Panc1 (cell line): ENCODE data around the gene SEH1L. TPM values are rescaled to one million over a fixed set of nuclear protein-coding genes. Genes with fewer than 3 reads are reported as not detected.

Source experiments
- ATAC-seq: fragments of 200-7000 bp; cut with Tn5 transposase; 2 replicates; pipeline ENCODE4 v1.9.1; 2020; ENCODE audit warnings: mild to moderate bottlenecking, moderate library complexity
- BruUV-seq: library from RNA; stranded (reverse); fragments of 400-500 nt; replicated peaks from 2 replicates; lab custom pipeline; 2021; lab: Mats Ljungman, UMichigan
- CTCF ChIA-PET: fragments of 300-600 bp; sonication (Branson Sonifier 250); formaldehyde crosslinking; loops from one replicate; lab custom pipeline; 2022; ENCODE audit warnings: antibody characterized with exemption; lab: Charles Lee
- POLR2A ChIA-PET: fragments of 300-600 bp; sonication (Branson Sonifier 250); formaldehyde crosslinking; loops from one replicate; lab custom pipeline; 2022; ENCODE audit warnings: antibody characterized with exemption; lab: Charles Lee
- DNase-seq: peaks from one replicate; pipeline ENCODE4 v3.0.0-alpha.2; 2010; ENCODE audit warnings: low read depth, low spot score
- H3K27ac ChIP-seq: 2 replicates; pipeline ENCODE4 v1.5.1; 2011; ENCODE audit warnings: mild to moderate bottlenecking, low read length, inconsistent platforms
- H3K27me3 ChIP-seq: fragments of 200-500 bp; sonication (Bioruptor generic); 2 replicates; pipeline ENCODE4 v1.6.0; 2014; ENCODE audit warnings: low read length, inconsistent platforms; ENCODE audit not compliant: control insufficient read depth, insufficient read depth
- H3K36me3 ChIP-seq: fragments of 200-500 bp; sonication (Bioruptor generic); 2 replicates; pipeline ENCODE4 v1.5.1; 2014; ENCODE audit warnings: inconsistent platforms, mild to moderate bottlenecking, low read length, moderate library complexity; ENCODE audit not compliant: control insufficient read depth, insufficient read depth
- H3K4me1 ChIP-seq: 2 replicates; pipeline ENCODE4 v1.5.1; 2011; ENCODE audit warnings: inconsistent platforms, mild to moderate bottlenecking, low read length, moderate library complexity; ENCODE audit not compliant: control insufficient read depth, insufficient read depth
- H3K4me3 ChIP-seq, 2 experiments: 2 replicates each; pipeline ENCODE4 v1.5.1; 2011 to 2012; ENCODE audit warnings: low read depth in 2 of 2, low read length in 2 of 2, mild to moderate bottlenecking in 2 of 2, inconsistent platforms in 1 of 2, moderate library complexity in 1 of 2
- H3K9me3 ChIP-seq: fragments of 200-500 bp; sonication (Bioruptor generic); 2 replicates; pipeline ENCODE4 v1.5.1; 2014; ENCODE audit warnings: low read depth, mild to moderate bottlenecking, inconsistent platforms, low read length, moderate library complexity; ENCODE audit not compliant: control insufficient read depth, insufficient read depth
- POLR2AphosphoS5 ChIP-seq: IDR thresholded peaks from 2 replicates; pipeline ENCODE4 v1.6.1; 2012; ENCODE audit warnings: mild to moderate bottlenecking, low read depth, low read length, moderate library complexity
- SIN3A ChIP-seq: IDR thresholded peaks from 2 replicates; pipeline ENCODE4 v1.6.1; 2012; ENCODE audit warnings: low read depth, mild to moderate bottlenecking, low read length, moderate library complexity, borderline replicate concordance; ENCODE audit not compliant: insufficient read depth
- TCF7L2 ChIP-seq: IDR thresholded peaks from 2 replicates; pipeline ENCODE4 v1.6.1; 2011; ENCODE audit warnings: mild to moderate bottlenecking, low read depth, low read length, inconsistent platforms
- in situ Hi-C: cut with HindIII; loops from 2 replicates; pipeline ENCODE4 v1.10.0; 2016; ENCODE audit warnings: low sequenced_read_pairs, low pct_unique_long_range_greater_than_20kb
- intact Hi-C: fragments of 100-400 bp; cut with micrococcal nuclease; formaldehyde crosslinking; loops from one replicate; pipeline ENCODE4 v1.10.0; 2022; ENCODE audit not compliant: unreplicated experiment
- total RNA-seq: library from RNA; stranded (reverse); gene quantifications from one replicate; pipeline ENCODE4 v1.2.1, GENCODE V29; 2021; ENCODE audit not compliant: unreplicated experiment
- TF ChIP-seq, protein P1 (sequence below): fragments of 450-650 bp; IDR thresholded peaks from 2 replicates; pipeline ENCODE4 v1.5.1; 2017; ENCODE audit warnings: mild to moderate bottlenecking
- TF ChIP-seq, protein P2 (sequence below), 2 experiments: IDR thresholded peaks; 2 replicates each; pipeline ENCODE4 v1.6.1; 2011 to 2012; ENCODE audit warnings: low read depth in 2 of 2, control low read depth in 1 of 2, low read length in 1 of 2, mild to moderate bottlenecking in 1 of 2, moderate library complexity in 1 of 2; ENCODE audit not compliant: insufficient read depth in 1 of 2

SEH1L gene
- total RNA-seq, 1 experiment from 2014 or later: 86.5 TPM

DNA sequence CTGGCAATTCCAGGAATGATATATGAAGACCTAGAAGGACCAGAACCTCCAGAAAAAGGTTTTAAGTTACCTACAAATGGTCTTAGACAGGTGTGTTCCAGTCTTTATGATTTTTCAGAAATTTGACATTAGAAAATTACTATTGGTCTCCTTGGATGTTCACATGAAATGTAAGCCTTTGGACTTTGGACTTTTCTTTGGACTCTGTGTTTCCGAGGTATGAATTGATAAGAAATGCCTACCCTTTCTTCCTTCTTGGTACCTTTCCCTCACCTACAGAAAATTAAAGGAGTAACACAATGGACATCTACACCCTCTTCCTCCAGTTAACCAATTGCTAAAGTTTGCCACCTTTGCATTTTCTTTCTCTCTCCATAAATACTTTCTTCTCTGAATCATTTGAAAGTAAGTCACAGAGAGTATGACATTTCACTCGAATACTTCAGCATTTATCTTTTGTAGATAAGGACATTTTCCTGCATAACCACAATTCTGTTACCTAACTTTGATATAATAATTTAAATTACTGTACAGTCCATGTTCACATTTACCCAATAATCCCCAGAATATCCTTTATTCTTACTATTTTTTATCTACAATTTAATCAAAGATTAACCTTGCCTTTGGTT, 69.5 kb downstream of the SEH1L start:
- BruUV-seq: no TSS peak
- ChIA-PET POLR2A (no interaction called here), CTCF (no interaction called here)
- TF ChIP-seq, protein P1, sequence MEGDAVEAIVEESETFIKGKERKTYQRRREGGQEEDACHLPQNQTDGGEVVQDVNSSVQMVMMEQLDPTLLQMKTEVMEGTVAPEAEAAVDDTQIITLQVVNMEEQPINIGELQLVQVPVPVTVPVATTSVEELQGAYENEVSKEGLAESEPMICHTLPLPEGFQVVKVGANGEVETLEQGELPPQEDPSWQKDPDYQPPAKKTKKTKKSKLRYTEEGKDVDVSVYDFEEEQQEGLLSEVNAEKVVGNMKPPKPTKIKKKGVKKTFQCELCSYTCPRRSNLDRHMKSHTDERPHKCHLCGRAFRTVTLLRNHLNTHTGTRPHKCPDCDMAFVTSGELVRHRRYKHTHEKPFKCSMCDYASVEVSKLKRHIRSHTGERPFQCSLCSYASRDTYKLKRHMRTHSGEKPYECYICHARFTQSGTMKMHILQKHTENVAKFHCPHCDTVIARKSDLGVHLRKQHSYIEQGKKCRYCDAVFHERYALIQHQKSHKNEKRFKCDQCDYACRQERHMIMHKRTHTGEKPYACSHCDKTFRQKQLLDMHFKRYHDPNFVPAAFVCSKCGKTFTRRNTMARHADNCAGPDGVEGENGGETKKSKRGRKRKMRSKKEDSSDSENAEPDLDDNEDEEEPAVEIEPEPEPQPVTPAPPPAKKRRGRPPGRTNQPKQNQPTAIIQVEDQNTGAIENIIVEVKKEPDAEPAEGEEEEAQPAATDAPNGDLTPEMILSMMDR: no peak
- TF ChIP-seq, protein P2, sequence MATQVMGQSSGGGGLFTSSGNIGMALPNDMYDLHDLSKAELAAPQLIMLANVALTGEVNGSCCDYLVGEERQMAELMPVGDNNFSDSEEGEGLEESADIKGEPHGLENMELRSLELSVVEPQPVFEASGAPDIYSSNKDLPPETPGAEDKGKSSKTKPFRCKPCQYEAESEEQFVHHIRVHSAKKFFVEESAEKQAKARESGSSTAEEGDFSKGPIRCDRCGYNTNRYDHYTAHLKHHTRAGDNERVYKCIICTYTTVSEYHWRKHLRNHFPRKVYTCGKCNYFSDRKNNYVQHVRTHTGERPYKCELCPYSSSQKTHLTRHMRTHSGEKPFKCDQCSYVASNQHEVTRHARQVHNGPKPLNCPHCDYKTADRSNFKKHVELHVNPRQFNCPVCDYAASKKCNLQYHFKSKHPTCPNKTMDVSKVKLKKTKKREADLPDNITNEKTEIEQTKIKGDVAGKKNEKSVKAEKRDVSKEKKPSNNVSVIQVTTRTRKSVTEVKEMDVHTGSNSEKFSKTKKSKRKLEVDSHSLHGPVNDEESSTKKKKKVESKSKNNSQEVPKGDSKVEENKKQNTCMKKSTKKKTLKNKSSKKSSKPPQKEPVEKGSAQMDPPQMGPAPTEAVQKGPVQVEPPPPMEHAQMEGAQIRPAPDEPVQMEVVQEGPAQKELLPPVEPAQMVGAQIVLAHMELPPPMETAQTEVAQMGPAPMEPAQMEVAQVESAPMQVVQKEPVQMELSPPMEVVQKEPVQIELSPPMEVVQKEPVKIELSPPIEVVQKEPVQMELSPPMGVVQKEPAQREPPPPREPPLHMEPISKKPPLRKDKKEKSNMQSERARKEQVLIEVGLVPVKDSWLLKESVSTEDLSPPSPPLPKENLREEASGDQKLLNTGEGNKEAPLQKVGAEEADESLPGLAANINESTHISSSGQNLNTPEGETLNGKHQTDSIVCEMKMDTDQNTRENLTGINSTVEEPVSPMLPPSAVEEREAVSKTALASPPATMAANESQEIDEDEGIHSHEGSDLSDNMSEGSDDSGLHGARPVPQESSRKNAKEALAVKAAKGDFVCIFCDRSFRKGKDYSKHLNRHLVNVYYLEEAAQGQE (IDR thresholded peaks at IDR 0.05; ENCODE audit: insufficient read depth in 1 of 2, low read depth in 2 of 2, low read length in 1 of 2): no peak
- TF ChIP-seq SIN3A (no peak), TCF7L2 (no peak), POLR2AphosphoS5 (no peak)
- no peak overlapping the region for H3K27ac ChIP-seq
- H3K27me3 ChIP-seq: no peaks in the 10 kb centered on the region
- no peak for ATAC-seq
- H3K4me3 ChIP-seq: no peak overlapping the region
- intact Hi-C loops: no loop called here
- H3K36me3 ChIP-seq: peaks cover 33% of the 10 kb centered on the region
- in situ Hi-C loops: no loop called here
- H3K9me3 ChIP-seq: no peaks in the 10 kb centered on the region
- no peak for DNase-seq
- no peaks in the 10 kb centered on the region for H3K4me1 ChIP-seq

DNA sequence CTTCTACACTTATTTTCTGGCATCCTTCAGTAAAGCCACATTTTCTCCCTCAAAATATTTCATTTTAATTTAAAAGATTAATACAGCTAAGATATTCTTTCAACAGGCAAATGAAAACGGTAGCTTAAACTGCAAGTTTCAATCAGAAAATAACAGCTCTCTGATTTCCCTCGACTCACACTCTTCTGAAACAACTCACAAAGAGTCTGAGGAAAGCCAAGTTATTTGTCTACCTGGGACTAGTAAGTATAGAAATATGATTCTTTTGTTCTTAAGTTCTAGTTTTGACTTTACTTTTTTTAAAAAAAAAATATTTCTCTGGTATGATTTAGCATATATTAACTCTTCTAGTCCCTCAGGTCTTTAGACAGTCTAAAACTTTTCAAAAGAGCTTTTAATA, 70.6 kb downstream of the SEH1L start:
- Histone ChIP-seq H3K36me3 (peaks cover 26% of the 10 kb centered on the region), H3K4me3 (no peak overlapping the region), H3K27me3 (no peaks in the 10 kb centered on the region), H3K9me3 (no peaks in the 10 kb centered on the region), H3K27ac (no peak overlapping the region), H3K4me1 (no peaks in the 10 kb centered on the region)
- BruUV-seq: no TSS peak
- no peak for DNase-seq
- ChIA-PET POLR2A (interaction anchor here (0.6 kb wide), 1 partner anchor 35 kb away, joined by 3 read pairs; no protein-coding TSS in a partner anchor), CTCF (no interaction called here)
- no peak for TF ChIP-seq SIN3A
- TF ChIP-seq, protein P2 (IDR thresholded peaks at IDR 0.05; ENCODE audit: insufficient read depth in 1 of 2, low read depth in 2 of 2, low read length in 1 of 2): no peak
- TF ChIP-seq, protein P1: no peak
- TF ChIP-seq TCF7L2: no peak
- TF ChIP-seq POLR2AphosphoS5: no peak
- no peak for ATAC-seq
- in situ Hi-C loops: no loop called here
- intact Hi-C loops: no loop called here
